HepG2 (cell line): Measurements from ENCODE around the gene ZDHHC7. TPM values are rescaled to one million over a fixed set of nuclear protein-coding genes. Genes with fewer than 3 reads are reported as not detected.

ENCODE experiments used
- AKNA ChIP-seq: sonication (generic); formaldehyde crosslinking; IDR thresholded peaks from 2 replicates; pipeline ENCODE4 v1.4.0; 2020; ENCODE audit warnings: missing genetic modification reagents, borderline replicate concordance
- E2F2 ChIP-seq: sonication (generic); formaldehyde crosslinking; IDR thresholded peaks from 2 replicates; pipeline ENCODE4 v1.4.0; 2020; ENCODE audit warnings: missing genetic modification reagents, borderline replicate concordance
- HOXA7 ChIP-seq: sonication (generic); formaldehyde crosslinking; IDR thresholded peaks from 2 replicates; pipeline ENCODE4 v1.8.1; 2022; ENCODE audit warnings: mild to moderate bottlenecking, missing genetic modification reagents, moderate library complexity
- MEIS1 ChIP-seq: sonication (generic); formaldehyde crosslinking; IDR thresholded peaks from 2 replicates; pipeline ENCODE4 v1.9.0; 2021; ENCODE audit warnings: mild to moderate bottlenecking, missing genetic modification reagents, moderate library complexity, borderline replicate concordance
- RARA ChIP-seq: IDR thresholded peaks from 2 replicates; pipeline ENCODE4 v1.6.1; 2016; ENCODE audit warnings: missing genetic modification reagents, missing compliant biosample characterization
- TGIF2 ChIP-seq: IDR thresholded peaks from 2 replicates; pipeline ENCODE4 v1.6.1; 2016; ENCODE audit warnings: control low read depth, missing compliant biosample characterization
- ZNF296 ChIP-seq: sonication (generic); formaldehyde crosslinking; conservative IDR thresholded peaks from 2 replicates; pipeline ENCODE4 v1.5.0; 2020; ENCODE audit warnings: mild to moderate bottlenecking, missing genetic modification reagents
- ZNF546 ChIP-seq: sonication (generic); formaldehyde crosslinking; conservative IDR thresholded peaks from 2 replicates; pipeline ENCODE4 v1.8.1; 2023; ENCODE audit warnings: mild to moderate bottlenecking, missing genetic modification reagents
- ZNF770 ChIP-seq: sonication (generic); formaldehyde crosslinking; IDR thresholded peaks from 2 replicates; pipeline ENCODE4 v1.5.0; 2020; ENCODE audit warnings: mild to moderate bottlenecking, missing genetic modification reagents
- ZZZ3 ChIP-seq: sonication (generic); formaldehyde crosslinking; IDR thresholded peaks from 2 replicates; pipeline ENCODE4 v1.4.0; 2020; ENCODE audit warnings: missing genetic modification reagents, mild to moderate bottlenecking, borderline replicate concordance
- polyA plus RNA-seq, 8 experiments: library from polyadenylated mRNA; depleted of rRNA in 3 of 8; stranded (reverse) in 7 of 8; unstranded in 1 of 8; fragments of >200 nt; fragmentation: Illumina TruSeq in 4 of 8; extraction: Trizol in 4 of 8; gene quantifications; 2 replicates each; pipeline versions ENCODE4 v1.2.1 to v1.2.3, GENCODE V29; 2011 to 2016; ENCODE audit warnings: low read depth in 4 of 8, missing spikeins in 1 of 8, mixed read lengths in 1 of 8; ENCODE audit not compliant: insufficient read depth in 1 of 8
- total RNA-seq, 5 experiments: library from RNA; depleted of rRNA; stranded (reverse); fragments of >200 nt; fragmentation: Illumina TruSeq; extraction: Trizol; gene quantifications; 2 replicates each; pipeline ENCODE4 v1.2.3, GENCODE V29; 2016; ENCODE audit warnings: low read depth in 1 of 5
- TF ChIP-seq, protein P1 (sequence below): sonication (generic); IDR thresholded peaks from 2 replicates; pipeline ENCODE4 v1.6.1; 2016; ENCODE audit warnings: low read depth, borderline replicate concordance
- TF ChIP-seq, protein P2 (sequence below): sonication (generic); formaldehyde crosslinking; IDR thresholded peaks from 2 replicates; pipeline ENCODE4 v1.8.0; 2022; ENCODE audit warnings: mild to moderate bottlenecking, missing genetic modification reagents; ENCODE audit not compliant: insufficient replicate concordance

Gene ZDHHC7
- total and polyA plus RNA-seq, 2 of the 13 experiments (the other 11 are each of a cell fraction or from before 2014, with no cell fraction given), result 46.8 to 67.6 TPM

GRCh38 chr16:85046931-85047866 lies 35.9 kb upstream of the ZDHHC7 start (continued):
- TF ChIP-seq E2F2 (CRISPR knock-in tag), result 0 out of 2 replicates have a peak, but pooled peaks have one; percentile 43
- no peak for TF ChIP-seq RARA (CRISPR knock-in tag)
- no peak for TF ChIP-seq AKNA (CRISPR knock-in tag)
- TF ChIP-seq, protein P1, sequence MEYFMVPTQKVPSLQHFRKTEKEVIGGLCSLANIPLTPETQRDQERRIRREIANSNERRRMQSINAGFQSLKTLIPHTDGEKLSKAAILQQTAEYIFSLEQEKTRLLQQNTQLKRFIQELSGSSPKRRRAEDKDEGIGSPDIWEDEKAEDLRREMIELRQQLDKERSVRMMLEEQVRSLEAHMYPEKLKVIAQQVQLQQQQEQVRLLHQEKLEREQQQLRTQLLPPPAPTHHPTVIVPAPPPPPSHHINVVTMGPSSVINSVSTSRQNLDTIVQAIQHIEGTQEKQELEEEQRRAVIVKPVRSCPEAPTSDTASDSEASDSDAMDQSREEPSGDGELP, result no peak
- TF ChIP-seq HOXA7 (CRISPR knock-in tag), result no peak
- no peak for TF ChIP-seq ZZZ3
- TF ChIP-seq TGIF2 (CRISPR knock-in tag), result no peak
- no peak for TF ChIP-seq ZNF546
- TF ChIP-seq, protein P2, sequence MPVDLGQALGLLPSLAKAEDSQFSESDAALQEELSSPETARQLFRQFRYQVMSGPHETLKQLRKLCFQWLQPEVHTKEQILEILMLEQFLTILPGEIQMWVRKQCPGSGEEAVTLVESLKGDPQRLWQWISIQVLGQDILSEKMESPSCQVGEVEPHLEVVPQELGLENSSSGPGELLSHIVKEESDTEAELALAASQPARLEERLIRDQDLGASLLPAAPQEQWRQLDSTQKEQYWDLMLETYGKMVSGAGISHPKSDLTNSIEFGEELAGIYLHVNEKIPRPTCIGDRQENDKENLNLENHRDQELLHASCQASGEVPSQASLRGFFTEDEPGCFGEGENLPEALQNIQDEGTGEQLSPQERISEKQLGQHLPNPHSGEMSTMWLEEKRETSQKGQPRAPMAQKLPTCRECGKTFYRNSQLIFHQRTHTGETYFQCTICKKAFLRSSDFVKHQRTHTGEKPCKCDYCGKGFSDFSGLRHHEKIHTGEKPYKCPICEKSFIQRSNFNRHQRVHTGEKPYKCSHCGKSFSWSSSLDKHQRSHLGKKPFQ (CRISPR knock-in tag), result no peak
- TF ChIP-seq ZNF296, result no peak
- TF ChIP-seq ZNF770 (CRISPR knock-in tag), result no peak
- TF ChIP-seq MEIS1 (CRISPR knock-in tag), result no peak
